Measurements from ENCODE around the gene ZNF219. TPM values are rescaled to one million over a fixed set of nuclear protein-coding genes. Genes with fewer than 3 reads are reported as not detected.

ZNF219 gene
- total and polyA plus RNA-seq, 2 of the 13 experiments (the other 11 are each of a cell fraction or from before 2014, with no cell fraction given) = 34.5 to 36.6 TPM

DNA sequence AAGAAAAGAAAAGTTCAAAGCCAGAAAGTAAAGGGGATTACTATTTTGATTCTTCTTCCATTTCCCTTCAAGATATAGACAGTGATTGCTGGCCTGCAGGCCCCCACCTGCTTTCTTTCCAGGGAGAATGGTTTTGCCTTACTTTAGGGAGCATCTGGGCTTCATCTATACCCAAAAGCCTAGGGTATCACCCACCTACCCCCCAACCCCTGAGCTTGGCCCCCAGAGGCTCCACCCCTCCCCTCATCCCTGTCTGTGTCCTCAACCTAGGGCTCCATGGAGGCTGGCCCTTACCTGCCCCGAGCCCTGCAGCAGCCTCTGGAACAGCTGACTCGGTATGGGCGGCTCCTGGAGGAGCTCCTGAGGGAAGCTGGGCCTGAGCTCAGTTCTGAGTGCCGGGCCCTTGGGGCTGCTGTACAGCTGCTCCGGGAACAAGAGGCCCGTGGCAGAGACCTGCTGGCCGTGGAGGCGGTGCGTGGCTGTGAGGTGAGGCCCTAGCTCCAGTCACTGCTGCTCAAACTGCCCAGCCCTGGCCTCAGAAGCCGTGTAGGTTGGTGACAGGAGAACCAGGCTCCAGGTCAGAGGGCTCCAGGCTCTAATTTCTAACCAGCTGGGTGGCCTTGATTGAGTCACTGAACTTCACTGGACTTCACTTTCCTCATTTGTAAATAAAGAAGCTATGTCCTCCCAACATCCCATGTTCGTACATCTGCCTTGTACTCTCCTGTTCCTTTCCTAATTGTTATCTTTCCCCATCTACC lies 14.7 kb downstream of the ZNF219 start (continued):
- TF ChIP-seq, protein P1, sequence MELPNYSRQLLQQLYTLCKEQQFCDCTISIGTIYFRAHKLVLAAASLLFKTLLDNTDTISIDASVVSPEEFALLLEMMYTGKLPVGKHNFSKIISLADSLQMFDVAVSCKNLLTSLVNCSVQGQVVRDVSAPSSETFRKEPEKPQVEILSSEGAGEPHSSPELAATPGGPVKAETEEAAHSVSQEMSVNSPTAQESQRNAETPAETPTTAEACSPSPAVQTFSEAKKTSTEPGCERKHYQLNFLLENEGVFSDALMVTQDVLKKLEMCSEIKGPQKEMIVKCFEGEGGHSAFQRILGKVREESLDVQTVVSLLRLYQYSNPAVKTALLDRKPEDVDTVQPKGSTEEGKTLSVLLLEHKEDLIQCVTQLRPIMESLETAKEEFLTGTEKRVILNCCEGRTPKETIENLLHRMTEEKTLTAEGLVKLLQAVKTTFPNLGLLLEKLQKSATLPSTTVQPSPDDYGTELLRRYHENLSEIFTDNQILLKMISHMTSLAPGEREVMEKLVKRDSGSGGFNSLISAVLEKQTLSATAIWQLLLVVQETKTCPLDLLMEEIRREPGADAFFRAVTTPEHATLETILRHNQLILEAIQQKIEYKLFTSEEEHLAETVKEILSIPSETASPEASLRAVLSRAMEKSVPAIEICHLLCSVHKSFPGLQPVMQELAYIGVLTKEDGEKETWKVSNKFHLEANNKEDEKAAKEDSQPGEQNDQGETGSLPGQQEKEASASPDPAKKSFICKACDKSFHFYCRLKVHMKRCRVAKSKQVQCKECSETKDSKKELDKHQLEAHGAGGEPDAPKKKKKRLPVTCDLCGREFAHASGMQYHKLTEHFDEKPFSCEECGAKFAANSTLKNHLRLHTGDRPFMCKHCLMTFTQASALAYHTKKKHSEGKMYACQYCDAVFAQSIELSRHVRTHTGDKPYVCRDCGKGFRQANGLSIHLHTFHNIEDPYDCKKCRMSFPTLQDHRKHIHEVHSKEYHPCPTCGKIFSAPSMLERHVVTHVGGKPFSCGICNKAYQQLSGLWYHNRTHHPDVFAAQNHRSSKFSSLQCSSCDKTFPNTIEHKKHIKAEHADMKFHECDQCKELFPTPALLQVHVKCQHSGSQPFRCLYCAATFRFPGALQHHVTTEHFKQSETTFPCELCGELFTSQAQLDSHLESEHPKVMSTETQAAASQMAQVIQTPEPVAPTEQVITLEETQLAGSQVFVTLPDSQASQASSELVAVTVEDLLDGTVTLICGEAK (IDR thresholded peaks at IDR 0.05) = no peak
- TF ChIP-seq, protein P1 (CRISPR knock-in tag; IDR thresholded peaks at IDR 0.05) = 0 out of 2 replicates have a peak, but pooled peaks have one; percentile 13
- no peak for TF ChIP-seq ZNF101 (CRISPR knock-in tag; IDR thresholded peaks at IDR 0.05; ENCODE audit: borderline replicate concordance, low read depth)
- no peak for TF ChIP-seq NPAS2 (CRISPR knock-in tag; IDR thresholded peaks at IDR 0.05; ENCODE audit: borderline replicate concordance)
- peak; percentile 45; the same call in 1 of the 2 replicates for TF ChIP-seq RBFOX2 (IDR thresholded peaks at IDR 0.05; ENCODE audit: low read depth, low read length)
- TF ChIP-seq KDM3A (CRISPR knock-in tag; IDR thresholded peaks at IDR 0.05; ENCODE audit: low read depth) = no peak
- TF ChIP-seq ZNF788 (CRISPR knock-in tag; IDR thresholded peaks at IDR 0.05; ENCODE audit: borderline replicate concordance) = 0 out of 2 replicates have a peak, but pooled peaks have one; percentile 27

Measured in HepG2 (cell line).